Natural killer cell treated with Interleukin-12 subunit alpha and Interleukin-12 subunit beta and Interleukin-15 and Interleukin-18, amount 100 ng/mL, for 72 hours (primary cell): ENCODE data around the gene C1QL4. TPM values are rescaled to one million over a fixed set of nuclear protein-coding genes. Genes with fewer than 3 reads are reported as not detected.
"Not testable (repeated sequence)": the region's sequence is repeated elsewhere in the genome, so short reads cannot be mapped to it uniquely, and the experiment has no call there.

ENCODE experiments used
- ATAC-seq, 2 donors: fragments of 150-1000 bp; cut with Tn5 transposase in 1 of 2; sonication (Bioruptor Pico), chemical (Tn5 transposase) in 1 of 2; 2 replicates each; pipeline ENCODE4 v1.10.0; 2021
- DNase-seq: peaks from one replicate; pipeline ENCODE4 v3.0.0; 2022; ENCODE audit warnings: low spot score
- H3K27ac Mint-ChIP-seq, 2 donors: 1 replicate in 1 of 2; 2 replicates in 1 of 2; pipeline ENCODE4 v1.8.0; 2022; ENCODE audit warnings: mixed read lengths in 2 of 2, mild to moderate bottlenecking in 1 of 2, moderate library complexity in 1 of 2
- H3K27me3 Mint-ChIP-seq, 2 donors: 1 replicate in 1 of 2; 2 replicates in 1 of 2; pipeline ENCODE4 v1.8.0; 2022; ENCODE audit warnings: mixed read lengths in 2 of 2
- H3K36me3 Mint-ChIP-seq: one replicate; pipeline ENCODE4 v1.8.0; 2022; ENCODE audit warnings: mixed read lengths
- H3K4me1 Mint-ChIP-seq, 2 donors: 1 replicate in 1 of 2; 2 replicates in 1 of 2; pipeline ENCODE4 v1.8.0; 2022; ENCODE audit warnings: low read depth in 2 of 2, mixed read lengths in 2 of 2, mild to moderate bottlenecking in 1 of 2
- H3K4me3 Mint-ChIP-seq: one replicate; pipeline ENCODE4 v1.8.0; 2022; ENCODE audit warnings: mixed read lengths
- H3K9me3 Mint-ChIP-seq: 2 replicates; pipeline ENCODE4 v1.8.0; 2022; ENCODE audit warnings: mixed read lengths
- total RNA-seq, 2 donors: library from RNA; stranded (reverse); gene quantifications; one replicate each; pipeline ENCODE4 v1.2.3, GENCODE V29; 2022

Gene C1QL4
- total RNA-seq, 2 donors from 2014 or later, result not detected

- H3K9me3 Mint-ChIP-seq, result no peaks in the 10 kb centered on the region
- no peaks in the 10 kb centered on the region for H3K36me3 Mint-ChIP-seq
- no peak for ATAC-seq
- H3K4me3 Mint-ChIP-seq, result peak overlapping the region; percentile 93
- no peaks in the 10 kb centered on the region for H3K27me3 Mint-ChIP-seq
- no peak for DNase-seq
- peak overlapping the region; percentile 66 to 68 for H3K27ac Mint-ChIP-seq
- H3K4me1 Mint-ChIP-seq, result peaks cover 15 to 22% of the 10 kb centered on the region in 2 donors
These were observed 14.7 kb downstream of the C1QL4 start for GRCh38 chr12:49322367-49322707.

GRCh38 chr12:49320411-49321103 is 16.4 kb downstream of the C1QL4 start:
- H3K27ac Mint-ChIP-seq, result peak overlapping the region in 1 of 2 donors; percentile 9
- H3K9me3 Mint-ChIP-seq, ATAC-seq, H3K36me3 Mint-ChIP-seq, DNase-seq, H3K27me3 Mint-ChIP-seq: not testable (repeated sequence)
- peak overlapping the region; percentile 9 for H3K4me3 Mint-ChIP-seq
- peaks cover 15 to 19% of the 10 kb centered on the region in 2 donors for H3K4me1 Mint-ChIP-seq

GRCh38 chr12:49317118-49317517 is 19.9 kb downstream of the C1QL4 start:
- H3K4me3 Mint-ChIP-seq, DNase-seq, H3K4me1 Mint-ChIP-seq, H3K36me3 Mint-ChIP-seq, H3K9me3 Mint-ChIP-seq, H3K27ac Mint-ChIP-seq, ATAC-seq, H3K27me3 Mint-ChIP-seq: not testable (repeated sequence)

DNA sequence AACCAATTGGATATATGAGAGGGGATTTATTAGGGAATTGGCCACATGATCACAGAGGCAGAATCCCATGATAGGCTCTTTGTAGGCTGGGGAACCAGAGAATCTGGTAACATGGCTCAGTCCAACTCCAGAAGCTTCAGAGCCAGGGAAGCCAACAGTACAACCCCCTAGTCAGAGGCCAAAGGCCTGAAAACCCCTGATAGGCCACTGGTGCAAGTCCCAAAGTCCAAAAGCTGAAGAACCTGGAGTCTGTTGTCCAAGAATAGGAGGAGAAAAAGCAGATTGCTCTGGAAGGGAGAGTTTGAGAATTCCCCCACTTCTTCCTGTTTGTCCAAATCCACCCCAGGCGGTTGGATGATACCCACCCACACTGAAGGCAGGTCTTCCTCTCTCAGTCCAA is 22.2 kb downstream of the C1QL4 start:
- DNase-seq, result no peak
- no peak overlapping the region for H3K4me3 Mint-ChIP-seq
- no peaks in the 10 kb centered on the region for H3K36me3 Mint-ChIP-seq
- H3K27me3 Mint-ChIP-seq, result peaks cover 0 to 6% of the 10 kb centered on the region in 2 donors
- no peaks in the 10 kb centered on the region for H3K9me3 Mint-ChIP-seq
- no peak overlapping the region for H3K27ac Mint-ChIP-seq
- no peaks in the 10 kb centered on the region for H3K4me1 Mint-ChIP-seq
- ATAC-seq, result no peak

GRCh38 chr12:49310451-49311000 is 26.5 kb downstream of the C1QL4 start:
- H3K4me3 Mint-ChIP-seq, H3K4me1 Mint-ChIP-seq, H3K9me3 Mint-ChIP-seq, ATAC-seq, DNase-seq, H3K36me3 Mint-ChIP-seq, H3K27ac Mint-ChIP-seq: not testable (repeated sequence)
- H3K27me3 Mint-ChIP-seq, result peaks cover 28 to 30% of the 10 kb centered on the region in 2 donors

DNA sequence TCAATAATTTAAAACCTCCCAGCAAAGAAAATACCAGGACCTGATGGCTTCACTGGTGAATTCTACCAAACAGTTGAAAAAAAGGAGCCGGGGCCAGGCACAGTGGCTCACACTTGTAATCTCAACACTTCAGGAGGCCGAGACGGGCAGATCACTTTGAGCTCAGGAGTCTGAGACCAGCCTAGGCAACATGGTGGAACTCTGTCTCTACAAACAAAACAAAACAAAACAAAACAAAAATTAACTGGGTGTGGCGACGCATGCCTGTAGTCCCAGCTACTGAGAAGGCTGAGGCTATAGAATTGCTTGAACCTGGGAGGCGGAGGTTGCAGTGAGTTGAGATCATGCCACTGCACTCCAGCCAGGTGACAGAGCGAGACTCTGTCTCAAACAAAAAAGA is 27.6 kb downstream of the C1QL4 start:
- Mint-ChIP-seq H3K27ac (no peak overlapping the region), H3K27me3 (peaks cover 32 to 34% of the 10 kb centered on the region in 2 donors), H3K4me3 (no peak overlapping the region), H3K9me3 (no peaks in the 10 kb centered on the region), H3K36me3 (no peaks in the 10 kb centered on the region), H3K4me1 (no peaks in the 10 kb centered on the region)
- DNase-seq, result no peak
- no peak for ATAC-seq

DNA sequence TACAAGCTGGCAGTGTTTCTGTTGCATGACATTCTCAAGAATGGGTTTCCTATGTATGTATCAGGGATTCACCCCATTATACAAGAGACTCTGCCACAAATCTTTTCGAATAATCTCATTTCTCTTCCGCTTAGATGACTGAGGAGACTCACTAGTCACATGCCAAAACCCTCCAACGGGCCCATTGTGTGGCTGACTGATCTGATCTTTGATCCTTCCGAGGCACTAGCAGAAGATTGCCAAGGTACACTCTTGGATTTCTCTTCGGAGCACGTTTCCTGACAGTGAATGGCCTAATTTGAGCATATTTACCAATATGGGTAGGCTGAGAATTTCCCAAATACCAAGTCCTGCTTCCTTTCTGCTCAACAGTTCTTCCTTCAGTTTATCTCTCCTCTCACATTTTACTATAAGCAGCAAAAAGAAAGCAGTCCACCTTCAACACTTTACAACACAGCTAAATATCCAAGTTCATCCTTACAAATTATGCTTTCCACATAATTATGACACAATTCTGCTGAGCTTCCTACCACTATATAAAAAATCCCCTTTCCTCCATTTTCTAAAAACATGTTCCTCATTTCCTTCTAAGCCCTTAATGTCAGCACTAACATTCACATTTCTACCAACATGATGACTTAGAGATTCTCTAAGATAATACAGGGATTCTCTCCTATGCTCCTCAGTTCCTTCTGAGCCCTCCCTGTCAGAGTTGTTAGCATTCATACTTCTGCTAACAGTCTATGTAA is 31.1 kb downstream of the C1QL4 start:
- no peak for DNase-seq
- H3K4me1 Mint-ChIP-seq, result peaks cover 5% of the 10 kb centered on the region in 2 donors
- no peak for ATAC-seq
- H3K9me3 Mint-ChIP-seq, result no peaks in the 10 kb centered on the region
- H3K27me3 Mint-ChIP-seq, result peaks cover 42 to 45% of the 10 kb centered on the region in 2 donors
- H3K27ac Mint-ChIP-seq, result no peak overlapping the region
- H3K36me3 Mint-ChIP-seq, result no peaks in the 10 kb centered on the region
- no peak overlapping the region for H3K4me3 Mint-ChIP-seq

DNA sequence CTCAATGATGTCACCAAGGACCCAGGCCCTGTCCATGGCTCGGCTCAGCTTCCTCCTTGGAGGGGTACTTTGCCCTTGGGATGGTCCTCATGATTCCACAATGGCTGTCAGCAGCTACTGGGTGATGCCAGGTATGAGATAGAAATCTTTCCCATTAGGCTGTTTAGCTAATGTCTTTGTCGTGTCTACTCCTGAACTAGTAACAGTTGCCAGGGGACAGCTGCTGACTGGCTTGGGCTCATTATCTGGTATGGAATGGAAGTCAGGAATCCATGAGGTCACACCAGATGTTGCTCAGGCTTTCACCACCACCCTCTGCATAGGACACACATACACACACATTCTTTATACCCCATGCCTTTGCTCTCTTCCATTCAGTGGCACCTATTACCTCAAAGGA is 32.8 kb downstream of the C1QL4 start:
- H3K9me3 Mint-ChIP-seq, result no peaks in the 10 kb centered on the region
- H3K4me1 Mint-ChIP-seq, result peaks cover 5% of the 10 kb centered on the region in 2 donors
- peaks cover 37 to 39% of the 10 kb centered on the region in 2 donors for H3K27me3 Mint-ChIP-seq
- no peaks in the 10 kb centered on the region for H3K36me3 Mint-ChIP-seq
- ATAC-seq (no peak), DNase-seq (no peak)
- H3K4me3 Mint-ChIP-seq, result no peak overlapping the region
- H3K27ac Mint-ChIP-seq, result no peak overlapping the region

DNA sequence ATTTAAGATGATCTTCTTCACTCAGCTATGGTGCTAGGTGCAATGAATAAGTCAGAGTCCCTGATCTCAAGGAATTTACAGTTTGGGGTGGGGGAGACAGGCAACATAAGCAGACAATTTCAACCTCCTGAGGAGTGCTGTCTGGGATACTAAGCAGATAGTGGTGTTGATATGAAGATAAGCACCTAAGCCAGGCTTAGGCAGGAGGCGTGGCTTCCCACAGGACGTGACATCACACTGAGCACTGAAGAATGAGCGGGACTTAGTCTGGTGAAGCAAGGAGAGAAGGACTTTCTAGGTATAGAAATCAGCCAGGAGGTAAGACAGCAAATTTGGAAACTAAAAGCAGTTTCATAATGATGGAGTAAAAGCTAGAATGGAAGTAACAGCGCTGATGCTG is 35.2 kb downstream of the C1QL4 start:
- no peak overlapping the region for H3K4me3 Mint-ChIP-seq
- H3K4me1 Mint-ChIP-seq, result peaks cover 5% of the 10 kb centered on the region in 2 donors
- H3K27me3 Mint-ChIP-seq, result peaks cover 38 to 43% of the 10 kb centered on the region in 2 donors
- H3K27ac Mint-ChIP-seq, result no peak overlapping the region
- no peaks in the 10 kb centered on the region for H3K9me3 Mint-ChIP-seq
- no peaks in the 10 kb centered on the region for H3K36me3 Mint-ChIP-seq
- DNase-seq, result no peak
- ATAC-seq, result peak; percentile 73 to 87

- Mint-ChIP-seq H3K4me1 (peaks cover 5% of the 10 kb centered on the region in 2 donors), H3K27me3 (peaks cover 24 to 35% of the 10 kb centered on the region in 2 donors), H3K36me3 (no peaks in the 10 kb centered on the region), H3K27ac (no peak overlapping the region), H3K9me3 (no peaks in the 10 kb centered on the region), H3K4me3 (no peak overlapping the region)
- ATAC-seq, result no peak
- DNase-seq, result no peak
These were observed 38.8 kb downstream of the C1QL4 start for GRCh38 chr12:49298160-49298559.

DNA sequence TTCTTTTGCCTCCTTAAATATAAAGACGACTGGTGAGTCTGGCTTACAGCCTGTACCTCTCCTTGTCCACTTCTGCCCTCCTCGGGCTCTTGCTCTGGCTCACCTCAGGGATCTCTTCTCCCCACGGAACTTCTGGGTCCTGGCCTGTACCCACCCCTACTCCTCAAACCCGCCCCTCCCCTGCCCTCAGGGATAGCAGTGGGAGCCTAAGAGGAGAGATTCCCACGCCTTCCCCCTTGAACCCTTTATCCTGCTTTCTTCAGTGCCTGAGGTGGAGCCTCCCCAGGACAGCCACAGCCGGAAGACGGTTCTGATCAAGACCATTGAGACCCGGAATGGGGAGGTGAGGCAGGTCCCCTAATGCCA is 39.3 kb downstream of the C1QL4 start:
- no peak for ATAC-seq
- peaks cover 5% of the 10 kb centered on the region in 2 donors for H3K4me1 Mint-ChIP-seq
- no peak overlapping the region for H3K27ac Mint-ChIP-seq
- peaks cover 19 to 30% of the 10 kb centered on the region in 2 donors for H3K27me3 Mint-ChIP-seq
- H3K4me3 Mint-ChIP-seq, result no peak overlapping the region
- H3K9me3 Mint-ChIP-seq, result no peaks in the 10 kb centered on the region
- DNase-seq, result no peak
- H3K36me3 Mint-ChIP-seq, result no peaks in the 10 kb centered on the region

- Mint-ChIP-seq H3K36me3 (no peaks in the 10 kb centered on the region), H3K27me3 (peaks cover 17 to 29% of the 10 kb centered on the region in 2 donors), H3K27ac (no peak overlapping the region), H3K9me3 (no peaks in the 10 kb centered on the region), H3K4me3 (peak overlapping the region; percentile 32), H3K4me1 (peaks cover 5% of the 10 kb centered on the region in 2 donors)
- ATAC-seq (peak in 1 of 2 donors; percentile 61), DNase-seq (no peak)
These were observed 39.9 kb downstream of the C1QL4 start for GRCh38 chr12:49296836-49297694.

- ATAC-seq (peak; percentile 59 to 68), DNase-seq (no peak)
- Mint-ChIP-seq H3K27me3 (peaks cover 25 to 30% of the 10 kb centered on the region in 2 donors), H3K27ac (no peak overlapping the region), H3K9me3 (no peaks in the 10 kb centered on the region), H3K36me3 (no peaks in the 10 kb centered on the region), H3K4me1 (no peaks in the 10 kb centered on the region), H3K4me3 (peak overlapping the region; percentile 32)
These were observed 40.8 kb downstream of the C1QL4 start for GRCh38 chr12:49296034-49296835.
